ENCODE results near the gene PCIF1. TPM values are rescaled to one million over a fixed set of nuclear protein-coding genes. Genes with fewer than 3 reads are reported as not detected.

PCIF1 gene
- total RNA-seq, 1 donor from 2014 or later = 23.5 TPM

GRCh38 chr20:45893831-45894230 is 40.7 kb upstream of the PCIF1 start:
- DNase-seq (ENCODE audit: low spot score) = no peak
- Mint-ChIP-seq H3K4me1 (ENCODE audit: low read depth) (peaks cover 20% of the 10 kb centered on the region), H3K4me3 (ENCODE audit: unreplicated experiment) (no peak overlapping the region), H3K36me3 (ENCODE audit: low read depth) (peaks cover 13% of the 10 kb centered on the region), H3K27me3 (ENCODE audit: low read depth) (no peaks in the 10 kb centered on the region), H3K27ac (ENCODE audit: unreplicated experiment) (no peak overlapping the region), H3K9me3 (ENCODE audit: low read depth) (no peaks in the 10 kb centered on the region)
- no peak for TF ChIP-seq CTCF (IDR thresholded peaks at IDR 0.05)

- no peak overlapping the region for H3K27ac Mint-ChIP-seq (ENCODE audit: unreplicated experiment)
- H3K9me3 Mint-ChIP-seq (ENCODE audit: low read depth) = no peaks in the 10 kb centered on the region
- peaks cover 15% of the 10 kb centered on the region for H3K36me3 Mint-ChIP-seq (ENCODE audit: low read depth)
- TF ChIP-seq CTCF (IDR thresholded peaks at IDR 0.05) = no peak
- no peak for DNase-seq (ENCODE audit: low spot score)
- no peaks in the 10 kb centered on the region for H3K27me3 Mint-ChIP-seq (ENCODE audit: low read depth)
- peaks cover 18% of the 10 kb centered on the region for H3K4me1 Mint-ChIP-seq (ENCODE audit: low read depth)
- H3K4me3 Mint-ChIP-seq (ENCODE audit: unreplicated experiment) = no peak overlapping the region
Measured at GRCh38 chr20:45894797-45895196, 39.7 kb upstream of the PCIF1 start.

- TF ChIP-seq CTCF (IDR thresholded peaks at IDR 0.05) = no peak
- DNase-seq (ENCODE audit: low spot score) = no peak
Measured at GRCh38 chr20:45896641-45897161, 37.8 kb upstream of the PCIF1 start.

GRCh38 chr20:45897289-45897688 is 37.2 kb upstream of the PCIF1 start:
- no peak overlapping the region for H3K4me3 Mint-ChIP-seq (ENCODE audit: unreplicated experiment)
- no peaks in the 10 kb centered on the region for H3K27me3 Mint-ChIP-seq (ENCODE audit: low read depth)
- TF ChIP-seq CTCF (IDR thresholded peaks at IDR 0.05) = no peak
- H3K4me1 Mint-ChIP-seq (ENCODE audit: low read depth) = peaks cover 9% of the 10 kb centered on the region
- no peak for DNase-seq (ENCODE audit: low spot score)
- peaks cover 15% of the 10 kb centered on the region for H3K36me3 Mint-ChIP-seq (ENCODE audit: low read depth)
- H3K27ac Mint-ChIP-seq (ENCODE audit: unreplicated experiment) = no peak overlapping the region
- no peaks in the 10 kb centered on the region for H3K9me3 Mint-ChIP-seq (ENCODE audit: low read depth)

More at GRCh38 chr20:45896641-45897161, 37.8 kb upstream of the PCIF1 start:
- H3K27me3 Mint-ChIP-seq (ENCODE audit: low read depth) = no peaks in the 10 kb centered on the region
- no peak overlapping the region for H3K27ac Mint-ChIP-seq (ENCODE audit: unreplicated experiment)
- no peaks in the 10 kb centered on the region for H3K9me3 Mint-ChIP-seq (ENCODE audit: low read depth)
- no peak overlapping the region for H3K4me3 Mint-ChIP-seq (ENCODE audit: unreplicated experiment)
- H3K4me1 Mint-ChIP-seq (ENCODE audit: low read depth) = peaks cover 14% of the 10 kb centered on the region
- peaks cover 15% of the 10 kb centered on the region for H3K36me3 Mint-ChIP-seq (ENCODE audit: low read depth)

GRCh38 chr20:45897692-45898091 is 36.8 kb upstream of the PCIF1 start:
- no peak overlapping the region for H3K4me3 Mint-ChIP-seq (ENCODE audit: unreplicated experiment)
- DNase-seq (ENCODE audit: low spot score) = no peak
- H3K4me1 Mint-ChIP-seq (ENCODE audit: low read depth) = peaks cover 5% of the 10 kb centered on the region
- H3K27ac Mint-ChIP-seq (ENCODE audit: unreplicated experiment) = no peak overlapping the region
- no peaks in the 10 kb centered on the region for H3K9me3 Mint-ChIP-seq (ENCODE audit: low read depth)
- H3K27me3 Mint-ChIP-seq (ENCODE audit: low read depth) = no peaks in the 10 kb centered on the region
- peaks cover 15% of the 10 kb centered on the region for H3K36me3 Mint-ChIP-seq (ENCODE audit: low read depth)
- no peak for TF ChIP-seq CTCF (IDR thresholded peaks at IDR 0.05)

All from chondrocyte (in vitro differentiated cells).